IMR-90 (cell line): ENCODE results near the gene TMOD4. TPM values are rescaled to one million over a fixed set of nuclear protein-coding genes. Genes with fewer than 3 reads are reported as not detected.

Experiments
- ATAC-seq: fragments of 200-7000 bp; cut with Tn5 transposase; 2 replicates; pipeline ENCODE4 v1.9.1; 2020; ENCODE audit warnings: low read depth, mild to moderate bottlenecking, moderate library complexity
- BruUV-seq: library from RNA; stranded (reverse); fragments of 400-500 nt; replicated peaks from 2 replicates; lab custom pipeline; 2021; lab: Mats Ljungman, UMichigan
- CTCF ChIA-PET: fragments of 300-600 bp; formaldehyde crosslinking; extraction: SDS; loops from one replicate; lab custom pipeline; 2021; ENCODE audit warnings: antibody characterized with exemption; lab: Yijun Ruan, JAX
- POLR2A ChIA-PET: fragments of 300-600 bp; sonication (Branson Sonifier 250); formaldehyde crosslinking; loops from one replicate; lab custom pipeline; 2022; ENCODE audit warnings: antibody characterized with exemption; ENCODE audit not compliant: unreplicated experiment; lab: Charles Lee
- DNase-seq: peaks from one replicate; pipeline ENCODE4 v3.0.0; 2013
- H2AFZ ChIP-seq: replicated peaks from 2 replicates; pipeline ENCODE3; 2013; ENCODE audit warnings: low read length, mild to moderate bottlenecking; ENCODE audit not compliant: poor library complexity
- H2AK5ac ChIP-seq: 2 replicates; pipeline ENCODE4 v1.6.1; 2013; ENCODE audit warnings: low read depth, low read length, inconsistent platforms
- H2AK9ac ChIP-seq: replicated peaks from 2 replicates; pipeline ENCODE3; 2013; ENCODE audit warnings: mild to moderate bottlenecking, low read depth, low read length, moderate library complexity; ENCODE audit not compliant: poor library complexity
- H2BK120ac ChIP-seq: 2 replicates; pipeline ENCODE4 v1.6.1; 2013; ENCODE audit warnings: low read depth, low read length, inconsistent platforms
- H2BK15ac ChIP-seq: 3 replicates; pipeline ENCODE4 v1.6.1; 2013; ENCODE audit warnings: low read depth, low read length, inconsistent platforms
- H2BK20ac ChIP-seq: 2 replicates; pipeline ENCODE4 v1.6.1; 2013; ENCODE audit warnings: low read depth, mild to moderate bottlenecking, inconsistent platforms, low read length, moderate library complexity
- H2BK5ac ChIP-seq: 2 replicates; pipeline ENCODE4 v1.6.1; 2013; ENCODE audit warnings: mild to moderate bottlenecking, low read depth, low read length, inconsistent platforms; ENCODE audit not compliant: poor library complexity, severe bottlenecking
- H3K14ac ChIP-seq: replicated peaks from 2 replicates; pipeline ENCODE4 v1.6.1; 2013; ENCODE audit warnings: low read depth, low read length, inconsistent platforms
- H3K18ac ChIP-seq: 2 replicates; pipeline ENCODE4 v1.6.1; 2013; ENCODE audit warnings: low read depth, low read length, control low read depth
- H3K23ac ChIP-seq: 2 replicates; pipeline ENCODE4 v1.6.1; 2013; ENCODE audit warnings: low read depth, low read length, inconsistent platforms
- H3K27ac ChIP-seq: 2 replicates; pipeline ENCODE4 v1.5.1; 2013; ENCODE audit warnings: mild to moderate bottlenecking, control low read depth, low read length; ENCODE audit not compliant: insufficient read depth
- H3K27me3 ChIP-seq: 2 replicates; pipeline ENCODE4 v1.6.1; 2013; ENCODE audit warnings: low read length; ENCODE audit not compliant: control insufficient read depth, insufficient read depth
- H3K36me3 ChIP-seq: 2 replicates; pipeline ENCODE4 v1.6.1; 2013; ENCODE audit warnings: low read length, mixed read lengths; ENCODE audit not compliant: control insufficient read depth, insufficient read depth
- H3K4ac ChIP-seq: 2 replicates; pipeline ENCODE4 v1.6.1; 2013; ENCODE audit warnings: low read depth, low read length, inconsistent platforms
- H3K4me1 ChIP-seq: 2 replicates; pipeline ENCODE4 v1.6.1; 2013; ENCODE audit warnings: low read length, mixed read lengths; ENCODE audit not compliant: control insufficient read depth, insufficient read depth
- H3K4me2 ChIP-seq: 2 replicates; pipeline ENCODE4 v1.6.1; 2013; ENCODE audit warnings: low read depth, mild to moderate bottlenecking, control low read depth, low read length, moderate library complexity
- H3K4me3 ChIP-seq: 2 replicates; pipeline ENCODE4 v1.5.1; 2013; ENCODE audit warnings: low read depth, mild to moderate bottlenecking, control low read depth, low read length, moderate library complexity; ENCODE audit not compliant: insufficient read depth
- H3K56ac ChIP-seq: 2 replicates; pipeline ENCODE4 v1.6.1; 2013; ENCODE audit warnings: low read length, inconsistent platforms; ENCODE audit not compliant: insufficient read depth; ENCODE audit errors: extremely low read depth
- H3K79me1 ChIP-seq, 2 experiments: 2 replicates each; pipeline ENCODE4 v1.6.1; 2013; ENCODE audit warnings: low read length in 2 of 2, inconsistent platforms in 1 of 2, low read depth in 1 of 2
- H3K9ac ChIP-seq: 2 replicates; pipeline ENCODE4 v1.6.1; 2013; ENCODE audit warnings: low read depth, low read length, control low read depth
- H3K9me1 ChIP-seq: 2 replicates; pipeline ENCODE4 v1.6.1; 2013; ENCODE audit warnings: low read length, inconsistent platforms; ENCODE audit not compliant: insufficient read depth
- H3K9me3 ChIP-seq: 2 replicates; pipeline ENCODE4 v1.6.1; 2013; ENCODE audit warnings: low read length; ENCODE audit not compliant: control insufficient read depth, insufficient read depth
- H4K20me1 ChIP-seq: 2 replicates; pipeline ENCODE4 v1.6.1; 2013; ENCODE audit warnings: low read length, inconsistent platforms; ENCODE audit not compliant: insufficient read depth
- H4K5ac ChIP-seq: 2 replicates; pipeline ENCODE4 v1.6.1; 2013; ENCODE audit warnings: mild to moderate bottlenecking, low read depth, low read length, control low read depth
- H4K8ac ChIP-seq, 2 experiments: 2 replicates each; pipeline ENCODE4 v1.6.1; 2013; ENCODE audit warnings: low read depth in 2 of 2, low read length in 2 of 2, control low read depth in 1 of 2, inconsistent platforms in 1 of 2
- H4K91ac ChIP-seq: 2 replicates; pipeline ENCODE4 v1.6.1; 2013; ENCODE audit warnings: low read depth, low read length, inconsistent platforms; ENCODE audit not compliant: insufficient read depth
- BHLHE40 ChIP-seq: fragments of 150-350 bp; IDR thresholded peaks from 2 replicates; pipeline ENCODE4 v1.6.1; 2016; ENCODE audit warnings: mild to moderate bottlenecking, low read depth, low read length
- CEBPB ChIP-seq: IDR thresholded peaks from 2 replicates; pipeline ENCODE4 v1.6.1; 2012; ENCODE audit warnings: low read depth, low read length, improper control_type of control experiment
- CHD1 ChIP-seq: IDR thresholded peaks from 2 replicates; pipeline ENCODE4 v1.6.1; 2012; ENCODE audit warnings: low read depth, low read length, improper control_type of control experiment
- CTCF ChIP-seq: conservative IDR thresholded peaks from 2 replicates; pipeline ENCODE4 v1.5.1; 2012; ENCODE audit warnings: mild to moderate bottlenecking, low read depth, low read length, improper control_type of control experiment
- FOS ChIP-seq: fragments of 150-350 bp; IDR thresholded peaks from 2 replicates; pipeline ENCODE4 v1.6.1; 2016; ENCODE audit warnings: low read depth, low read length
- MAFK ChIP-seq: IDR thresholded peaks from 2 replicates; pipeline ENCODE4 v1.6.1; 2012; ENCODE audit warnings: low read depth, low read length, improper control_type of control experiment
- MAZ ChIP-seq: IDR thresholded peaks from 2 replicates; pipeline ENCODE4 v1.6.1; 2012; ENCODE audit warnings: low read depth, mild to moderate bottlenecking, low read length, improper control_type of control experiment, moderate library complexity, borderline replicate concordance
- MXI1 ChIP-seq: IDR thresholded peaks from 2 replicates; pipeline ENCODE4 v1.6.1; 2012; ENCODE audit warnings: low read depth, mild to moderate bottlenecking, low read length, moderate library complexity, borderline replicate concordance
- NFE2L2 ChIP-seq: fragments of 150-350 bp; IDR thresholded peaks from 2 replicates; pipeline ENCODE4 v1.6.1; 2016; ENCODE audit warnings: low read depth, mild to moderate bottlenecking, low read length
- POLR2A ChIP-seq: IDR thresholded peaks from 2 replicates; pipeline ENCODE4 v1.6.1; 2012; ENCODE audit warnings: mild to moderate bottlenecking, low read depth, low read length
- RAD21 ChIP-seq: IDR thresholded peaks from 2 replicates; pipeline ENCODE4 v1.6.1; 2012; ENCODE audit warnings: low read length, improper control_type of control experiment
- RCOR1 ChIP-seq: IDR thresholded peaks from 2 replicates; pipeline ENCODE4 v1.6.1; 2012; ENCODE audit warnings: mild to moderate bottlenecking, low read length, improper control_type of control experiment; ENCODE audit not compliant: insufficient replicate concordance
- RFX5 ChIP-seq: IDR thresholded peaks from 2 replicates; pipeline ENCODE4 v1.8.0; 2012; ENCODE audit warnings: low read depth, mild to moderate bottlenecking, low read length, moderate library complexity
- SMC3 ChIP-seq: fragments of 150-350 bp; IDR thresholded peaks from 2 replicates; pipeline ENCODE4 v1.6.1; 2016; ENCODE audit warnings: low read depth, mild to moderate bottlenecking, antibody characterized with exemption, low read length, moderate library complexity
- WGBS, 2 experiments: methylation state at CpG; one replicate each; pipeline versions ENCODE4 v1.1.5 to v1.1.7; 2013; ENCODE audit warnings: missing lambda C conversion rate in 2 of 2; ENCODE audit not compliant: insufficient read length in 1 of 2; ENCODE audit errors: extremely low coverage in 2 of 2; 5-methylcytosine and 5-hydroxymethylcytosine counted together
- dilution Hi-C: fragments of 300-500 bp; cut with HindIII; formaldehyde crosslinking; loops from one replicate; pipeline ENCODE4 v1.14.3; 2018; ENCODE audit warnings: low sequenced_read_pairs; ENCODE audit not compliant: unreplicated experiment
- in situ Hi-C: fragments of 300-500 bp; cut with MboI; formaldehyde crosslinking; loops from 3 replicates; pipeline ENCODE4 v1.14.3; 2019; ENCODE audit warnings: low sequenced_read_pairs, inconsistent platforms, mixed read lengths
- intact Hi-C: fragments of 100-400 bp; cut with micrococcal nuclease; formaldehyde crosslinking; loops from 2 replicates; pipeline ENCODE4 v1.10.0; 2022
- polyA plus RNA-seq, 3 experiments: library from polyadenylated mRNA; depleted of rRNA; stranded (reverse); fragments of >200 nt; gene quantifications; 2 replicates each; pipeline ENCODE4 v1.2.3, GENCODE V29; 2012; ENCODE audit warnings: low replicate concordance in 1 of 3
- total RNA-seq: library from RNA; depleted of rRNA; stranded (reverse); fragments of >200 nt; gene quantifications from 2 replicates; pipeline ENCODE4 v1.2.3, GENCODE V29; 2012
- TF ChIP-seq, protein P1 (sequence below): fragments of 150-350 bp; IDR thresholded peaks from 2 replicates; pipeline ENCODE4 v1.6.1; 2017; ENCODE audit warnings: mild to moderate bottlenecking, antibody characterized with exemption, low read length, low read depth

The TMOD4 gene
- total and polyA plus RNA-seq, 2 of the 4 experiments (the other 2 are of a cell fraction), result 0.27 TPM; not detected in 1

DNA sequence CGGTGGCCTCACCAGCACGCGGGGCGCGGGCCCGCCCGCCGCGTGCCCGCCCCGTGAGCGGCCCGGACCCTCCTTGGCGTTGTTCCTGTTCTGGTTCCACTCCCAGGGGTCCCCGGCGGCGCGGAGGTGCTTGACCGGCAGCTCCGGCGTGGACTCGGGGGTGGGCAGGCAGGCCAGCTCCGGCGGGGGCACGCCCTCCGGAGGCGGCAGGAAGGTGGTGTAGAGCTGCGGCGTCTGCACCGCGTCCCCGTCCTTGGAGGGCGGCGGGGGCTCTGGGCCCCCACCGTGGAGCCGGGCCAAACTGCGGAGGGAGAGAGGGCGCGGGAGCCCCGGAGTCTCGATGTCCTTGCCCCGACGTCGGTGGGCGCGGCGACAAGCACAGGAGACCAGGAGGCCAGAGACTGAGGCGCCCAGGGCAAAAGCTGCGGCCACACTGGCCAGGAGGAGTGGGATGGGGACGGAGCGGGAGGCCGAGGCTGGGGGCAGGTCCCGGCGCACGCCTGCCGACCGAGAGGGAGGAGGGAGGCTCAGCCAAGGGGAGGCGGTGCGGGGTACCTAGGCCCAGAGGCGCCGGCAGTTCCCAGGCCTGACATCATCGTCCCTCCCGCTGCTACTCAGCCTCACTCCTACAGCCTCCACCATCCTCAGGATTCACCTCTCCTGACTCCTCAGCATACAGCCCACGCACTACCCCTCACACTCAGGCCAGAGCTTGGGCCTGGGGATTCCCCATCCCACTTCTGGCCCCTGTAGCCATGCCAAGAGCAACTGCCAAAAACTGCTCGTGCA is 42.6 kb downstream of the TMOD4 start:
- Histone ChIP-seq H4K91ac (no peak overlapping the region), H3K56ac (no peak overlapping the region), H3K36me3 (peaks cover 7% of the 10 kb centered on the region; the same call in 1 of the 2 replicates), H2BK15ac (no peak overlapping the region), H4K8ac (no peak overlapping the region), H3K79me1 (no peaks in the 10 kb centered on the region), H3K9me3 (no peaks in the 10 kb centered on the region), H3K9me1 (no peaks in the 10 kb centered on the region), H3K4me3 (no peak overlapping the region), H4K20me1 (no peaks in the 10 kb centered on the region), H3K27ac (no peak overlapping the region), H4K5ac (no peak overlapping the region), H2AK9ac (no peak overlapping the region), H2BK5ac (no peak overlapping the region), H2AFZ (no peak overlapping the region), H2BK120ac (no peak overlapping the region), H3K14ac (no peak overlapping the region), H3K27me3 (peaks cover 9% of the 10 kb centered on the region), H3K4me1 (no peaks in the 10 kb centered on the region), H3K9ac (no peak overlapping the region), H2BK20ac (no peak overlapping the region), H3K23ac (no peak overlapping the region), H2AK5ac (no peak overlapping the region), H3K4ac (no peak overlapping the region), H3K4me2 (no peak overlapping the region), H3K18ac (no peak overlapping the region)
- DNase-seq, result peak; percentile 28
- intact Hi-C loops, result no loop called here
- dilution Hi-C loops, result no loop called here
- in situ Hi-C loops, result no loop called here
- no TSS peak for BruUV-seq
- ChIA-PET POLR2A (no interaction called here), CTCF (no interaction called here)
- no peak for ATAC-seq
- 74% methylated on average over 15 of the region's 65 CpGs; no CpG with 5 or more reads in 1 of the 2 experiments for WGBS, 2 experiments
- TF ChIP-seq MXI1, result no peak
- TF ChIP-seq RAD21, result no peak
- no peak for TF ChIP-seq RFX5
- no peak for TF ChIP-seq NFE2L2
- TF ChIP-seq MAZ, result no peak
- no peak for TF ChIP-seq CHD1
- TF ChIP-seq CTCF, result no peak
- no peak for TF ChIP-seq POLR2A
- TF ChIP-seq SMC3, result no peak
- TF ChIP-seq FOS, result no peak
- no peak for TF ChIP-seq MAFK
- TF ChIP-seq CEBPB, result no peak
- TF ChIP-seq, protein P1, sequence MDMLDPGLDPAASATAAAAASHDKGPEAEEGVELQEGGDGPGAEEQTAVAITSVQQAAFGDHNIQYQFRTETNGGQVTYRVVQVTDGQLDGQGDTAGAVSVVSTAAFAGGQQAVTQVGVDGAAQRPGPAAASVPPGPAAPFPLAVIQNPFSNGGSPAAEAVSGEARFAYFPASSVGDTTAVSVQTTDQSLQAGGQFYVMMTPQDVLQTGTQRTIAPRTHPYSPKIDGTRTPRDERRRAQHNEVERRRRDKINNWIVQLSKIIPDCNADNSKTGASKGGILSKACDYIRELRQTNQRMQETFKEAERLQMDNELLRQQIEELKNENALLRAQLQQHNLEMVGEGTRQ, result no peak
- TF ChIP-seq RCOR1, result no peak
- no peak for TF ChIP-seq BHLHE40
